GM21528 (cell line): Measurements from ENCODE around the gene SORT1.
A peak's percentile ranks its signal among the peaks of the same experiment; 100 is the strongest.
"Not testable (repeated sequence)": the region's sequence is repeated elsewhere in the genome, so short reads cannot be mapped to it uniquely, and the experiment has no call there.

Experiments
- ATAC-seq: cut with Tn5 transposase; IDR thresholded peaks from one replicate; pipeline ENCODE4 v1.9.1; 2021; ENCODE audit warnings: mild to moderate bottlenecking, moderate library complexity; ENCODE audit not compliant: unreplicated experiment, low FRiP score

The SORT1 gene

GRCh38 chr1:109301874-109302273, 95.8 kb downstream of the SORT1 start:
- ATAC-seq: no peak

DNA sequence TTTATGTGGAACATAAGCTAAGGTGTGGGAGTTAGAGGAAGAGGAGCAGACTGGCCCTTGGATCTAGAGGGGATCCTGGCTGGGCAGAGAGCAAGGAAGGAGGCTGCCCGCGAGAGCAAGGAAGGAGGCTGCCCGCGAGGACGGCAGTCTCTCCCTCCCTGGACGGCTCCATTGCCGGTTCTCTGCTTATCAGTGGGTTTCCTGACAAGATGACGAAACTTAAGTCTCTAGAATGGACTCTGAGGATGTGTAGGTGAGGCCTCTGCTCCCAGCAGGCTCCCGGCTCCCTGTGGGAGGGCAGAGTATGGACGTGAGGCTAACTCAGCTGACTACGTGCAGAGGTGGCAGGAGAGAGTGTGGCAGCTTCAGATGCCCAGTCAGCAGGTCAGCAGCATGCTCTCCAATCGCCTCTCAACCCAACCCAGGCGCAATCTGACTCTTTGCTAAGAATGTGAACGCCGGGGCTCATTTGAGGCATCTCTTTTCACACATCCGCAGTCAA, 97.0 kb downstream of the SORT1 start:
- ATAC-seq: no peak

- ATAC-seq: no peak
Measured at GRCh38 chr1:109299558-109300343, 98.0 kb downstream of the SORT1 start.

DNA sequence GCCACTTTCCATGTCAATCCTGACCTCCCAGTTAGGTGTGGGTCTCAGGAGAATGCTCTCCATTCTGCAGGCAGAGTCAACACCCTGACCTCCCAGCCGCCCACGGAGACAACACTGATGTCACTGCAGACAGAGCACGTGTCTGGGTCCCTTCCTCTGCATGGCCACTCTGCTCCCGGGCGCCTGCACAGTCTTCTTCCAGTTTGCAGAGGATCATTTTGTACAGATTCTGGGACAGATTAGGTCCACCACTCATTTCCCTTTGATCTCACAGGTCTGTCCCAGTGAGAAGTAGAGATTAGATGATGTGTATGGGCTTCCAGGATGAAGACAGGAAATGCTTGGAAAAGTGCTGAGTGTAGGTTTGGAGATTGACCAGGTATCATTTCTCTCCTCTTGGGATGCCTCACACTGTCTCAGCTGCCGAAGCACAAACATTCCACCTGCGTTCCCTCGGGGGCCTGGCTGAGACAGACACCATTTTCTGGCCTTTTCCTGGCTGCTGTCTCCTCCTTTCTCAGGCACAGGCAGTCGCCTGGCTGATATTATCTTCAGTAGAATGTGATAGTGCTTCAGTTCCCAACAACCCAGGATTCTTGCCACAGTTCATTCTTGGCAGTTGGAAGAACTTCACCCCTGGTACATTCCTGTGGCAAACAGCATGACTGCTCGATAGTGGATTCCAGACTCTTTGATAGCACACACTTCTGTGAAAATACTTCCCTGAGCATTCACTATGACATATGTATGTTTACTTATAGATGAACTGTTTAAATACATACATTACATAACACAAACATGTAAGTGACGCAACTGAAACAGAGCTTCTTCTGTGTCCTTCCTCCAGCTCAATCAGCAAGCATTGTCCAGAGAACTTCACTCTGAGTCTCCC, 98.8 kb downstream of the SORT1 start:
- ATAC-seq: no peak

DNA sequence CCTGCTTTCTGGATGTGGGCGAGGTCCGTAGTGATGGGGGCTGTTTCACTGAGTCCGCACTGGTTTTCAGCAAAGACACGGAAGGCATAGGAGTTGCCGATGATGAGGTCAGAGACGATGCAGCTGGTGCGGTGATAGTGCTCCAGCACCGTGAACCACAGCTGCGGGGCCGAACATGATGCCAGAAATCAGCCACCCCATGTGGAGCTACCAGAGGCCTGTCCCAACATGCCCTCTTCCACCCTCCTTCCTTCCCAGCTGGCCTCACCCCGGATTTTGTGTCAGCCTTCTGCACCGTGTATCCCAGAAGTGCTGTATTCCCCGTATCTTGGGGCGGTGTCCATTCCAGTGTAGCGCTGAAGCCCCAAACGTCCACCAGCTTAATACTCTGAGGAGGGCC, 100.9 kb downstream of the SORT1 start:
- ATAC-seq: no peak

DNA sequence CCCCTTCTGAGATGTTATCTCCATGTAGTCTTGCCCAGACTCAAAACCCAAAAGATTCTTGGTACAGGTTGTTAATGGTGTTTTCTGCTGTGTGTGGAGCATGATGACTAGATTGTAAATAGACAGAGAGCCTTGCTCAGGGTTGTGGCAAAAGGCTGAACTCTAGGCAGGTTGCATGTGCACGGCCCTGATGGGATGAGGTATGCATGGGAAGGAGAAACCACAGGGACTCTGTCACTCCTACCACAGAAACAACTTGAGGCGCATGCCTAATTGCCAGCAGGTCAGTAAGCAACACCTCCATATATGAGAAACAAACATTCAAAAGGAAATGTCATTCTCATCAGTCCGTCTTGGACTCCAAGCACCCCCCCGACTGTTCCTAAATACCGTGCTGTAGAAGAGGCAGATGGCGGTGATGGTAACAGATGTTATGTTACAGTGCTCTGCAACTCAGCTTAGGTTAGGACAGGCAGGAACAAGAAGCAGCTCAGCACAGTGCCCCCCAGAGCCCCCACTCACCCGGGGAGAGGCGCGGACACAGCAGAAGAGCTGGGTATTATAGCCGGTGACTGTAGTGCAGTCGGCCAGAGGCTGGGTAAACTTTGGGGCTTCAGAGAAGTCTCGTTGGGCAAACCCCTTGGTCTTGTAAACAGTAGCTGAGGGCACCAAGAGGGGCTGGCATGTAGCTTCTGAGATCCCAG, 101.9 kb downstream of the SORT1 start:
- ATAC-seq: no peak

DNA sequence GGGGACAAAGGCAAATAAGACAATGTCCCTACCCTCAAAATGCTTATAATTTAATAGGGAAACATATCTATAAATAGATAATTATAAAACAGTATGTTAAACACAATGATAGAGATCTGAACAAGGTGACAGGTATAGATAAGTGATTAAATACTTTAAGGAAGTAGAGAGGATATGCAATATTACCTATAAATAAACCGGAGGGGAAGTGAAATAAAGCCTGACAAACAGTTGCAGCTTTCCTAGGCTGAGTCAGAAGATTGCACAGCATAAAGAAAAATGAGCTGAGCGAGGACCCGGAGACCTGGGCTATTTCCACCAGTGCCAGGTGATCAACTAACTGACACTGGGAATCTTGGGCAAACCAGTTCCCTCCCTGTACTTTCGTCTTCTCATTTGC, 103.2 kb downstream of the SORT1 start:
- no peak for ATAC-seq

DNA sequence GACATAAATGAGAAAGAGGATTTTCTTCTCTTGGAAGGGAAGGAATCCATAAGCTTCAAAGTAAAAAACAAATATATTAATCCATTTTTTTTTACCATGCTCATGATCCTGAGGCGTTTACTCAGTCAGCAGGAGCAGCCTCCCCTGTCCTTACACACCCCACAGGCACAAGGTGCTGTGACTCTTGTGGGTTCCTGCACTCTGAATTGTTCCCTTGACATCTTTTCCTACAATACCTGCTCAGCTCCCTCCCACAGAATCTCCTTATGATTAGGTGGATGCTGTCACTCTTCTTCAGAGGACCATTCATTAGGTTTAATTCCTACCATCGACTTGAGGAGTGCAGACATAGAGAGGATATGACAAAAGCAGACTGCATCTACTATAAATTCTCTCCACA, 104.7 kb downstream of the SORT1 start:
- ATAC-seq: no peak

DNA sequence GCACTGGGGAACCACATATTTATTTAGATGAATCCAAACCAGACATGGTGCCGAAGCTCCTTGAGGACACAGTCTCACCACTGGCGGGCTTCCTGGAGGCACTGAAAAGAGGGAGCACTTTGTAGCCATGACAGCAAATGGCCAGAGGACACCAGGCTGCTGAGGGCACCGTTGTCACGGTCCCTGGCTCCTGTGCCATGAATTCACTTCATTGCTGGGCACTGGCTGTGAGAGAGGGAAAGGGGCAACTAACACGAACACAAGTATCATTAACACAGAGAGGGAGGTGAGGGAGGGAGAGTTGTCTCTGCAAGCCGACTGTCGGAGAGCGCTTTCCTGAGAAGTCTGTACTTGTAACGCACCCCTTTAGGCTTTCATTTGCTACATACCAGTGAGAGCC, 105.4 kb downstream of the SORT1 start:
- ATAC-seq: no peak

GRCh38 chr1:109290998-109291397, 106.7 kb downstream of the SORT1 start:
- no peak for ATAC-seq

GRCh38 chr1:109290137-109290536, 107.6 kb downstream of the SORT1 start:
- no peak for ATAC-seq

DNA sequence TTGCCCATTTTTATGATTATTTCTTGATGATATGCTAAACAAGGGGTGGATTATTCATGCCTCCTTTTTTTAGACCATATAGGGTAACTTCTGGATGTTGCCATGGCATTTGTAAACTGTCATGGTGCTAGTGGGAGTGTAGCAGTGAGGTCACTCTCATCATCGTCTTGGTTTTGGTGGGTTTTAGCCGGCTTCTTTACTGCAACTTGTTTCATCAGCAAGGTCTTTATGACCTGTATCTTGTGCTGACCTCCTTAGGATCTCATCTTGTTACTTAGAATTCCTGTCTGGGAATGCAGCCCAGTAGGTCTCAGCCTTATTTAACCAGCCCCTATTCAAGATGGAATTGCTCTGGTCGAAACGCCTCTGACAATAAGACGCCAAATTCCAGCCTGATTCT, 111.0 kb downstream of the SORT1 start:
- ATAC-seq: not testable (repeated sequence)

- no peak for ATAC-seq
Measured at GRCh38 chr1:109283748-109284600, 113.7 kb downstream of the SORT1 start.

DNA sequence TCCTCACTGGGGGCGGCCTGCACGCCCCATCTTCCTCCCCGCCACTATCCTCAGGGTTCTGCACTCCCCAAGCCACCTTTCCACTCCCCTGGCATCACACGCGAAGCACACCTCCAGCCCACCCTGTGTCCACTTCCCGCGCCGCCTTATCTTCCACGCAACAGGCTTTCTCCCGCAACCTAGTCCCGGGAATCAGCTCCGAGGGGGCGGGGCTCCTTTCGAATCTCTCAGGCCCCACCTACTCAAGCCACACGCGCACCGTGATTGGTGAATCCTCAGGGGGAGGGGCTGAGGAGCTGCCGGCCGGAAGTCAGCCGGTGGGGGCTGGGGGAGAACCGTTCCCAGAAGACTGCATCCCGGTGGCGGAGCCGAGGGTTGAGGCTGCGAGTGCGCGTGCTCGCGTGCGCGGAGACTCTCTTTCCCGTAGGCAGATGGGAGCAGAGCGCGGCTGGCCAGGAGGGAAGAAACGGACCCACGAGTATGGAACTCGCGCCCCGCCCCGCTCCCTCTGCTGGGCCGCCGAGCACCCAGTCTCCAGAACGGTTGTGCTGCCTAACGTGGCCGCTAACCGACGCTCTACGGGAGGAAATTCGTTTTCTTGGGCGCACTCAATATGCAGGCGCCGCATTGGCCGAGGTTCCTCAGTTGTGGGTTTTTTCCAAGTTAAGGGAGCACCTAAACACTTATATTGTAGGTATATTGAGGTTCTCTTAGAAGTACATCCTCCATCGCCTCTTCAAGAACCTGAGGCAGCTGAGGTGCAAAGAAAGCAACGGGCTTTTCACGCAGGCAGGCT, 114.6 kb downstream of the SORT1 start, which contains the start of gene PSRC1:
Gene PSRC1 (minus strand): TSS at position 194 of the 796 bp plus-strand sequence.
- peak; percentile 93 for ATAC-seq

GRCh38 chr1:109282497-109282951, 115.2 kb downstream of the SORT1 start:
- ATAC-seq: no peak

DNA sequence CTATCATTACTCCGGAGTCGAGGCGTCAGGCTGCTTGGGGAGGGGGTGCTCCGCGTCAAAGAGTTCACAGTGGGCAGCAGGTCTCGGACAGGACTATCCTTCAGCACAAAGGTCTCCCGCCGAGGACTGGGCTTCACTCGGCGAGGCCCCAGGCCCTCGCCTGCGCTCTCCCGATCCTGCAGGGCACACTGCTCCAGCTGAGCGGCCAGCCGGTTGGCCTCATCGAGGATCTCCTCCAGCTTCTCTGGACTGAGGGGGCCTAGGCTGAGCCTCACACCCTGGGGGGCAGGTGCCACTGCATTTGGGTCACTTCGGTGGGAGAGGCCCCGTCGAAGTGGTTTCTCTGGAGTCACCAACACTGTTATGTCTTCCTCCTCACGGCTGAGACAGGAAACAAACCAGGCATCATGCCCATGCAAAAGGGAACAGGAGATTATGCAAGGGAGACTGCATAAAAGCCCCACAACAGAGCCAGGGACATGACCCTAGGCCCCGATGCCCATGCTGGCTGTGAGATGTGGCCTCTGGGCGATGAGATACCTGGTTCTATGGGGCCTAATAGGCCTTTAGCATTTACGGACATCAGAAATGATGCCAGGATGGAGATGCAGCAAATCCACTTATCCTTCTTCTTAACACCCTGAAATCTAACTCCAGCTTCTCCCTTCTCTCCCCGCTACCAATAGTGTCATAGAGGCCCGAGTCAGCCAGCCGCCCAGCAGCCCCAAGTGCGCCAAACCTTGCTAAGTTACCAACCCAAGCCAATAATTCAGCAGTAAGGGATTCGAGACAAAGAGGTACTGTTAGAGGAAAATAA, 115.8 kb downstream of the SORT1 start:
- ATAC-seq: no peak

GRCh38 chr1:109280862-109281261, 116.9 kb downstream of the SORT1 start:
- no peak for ATAC-seq

DNA sequence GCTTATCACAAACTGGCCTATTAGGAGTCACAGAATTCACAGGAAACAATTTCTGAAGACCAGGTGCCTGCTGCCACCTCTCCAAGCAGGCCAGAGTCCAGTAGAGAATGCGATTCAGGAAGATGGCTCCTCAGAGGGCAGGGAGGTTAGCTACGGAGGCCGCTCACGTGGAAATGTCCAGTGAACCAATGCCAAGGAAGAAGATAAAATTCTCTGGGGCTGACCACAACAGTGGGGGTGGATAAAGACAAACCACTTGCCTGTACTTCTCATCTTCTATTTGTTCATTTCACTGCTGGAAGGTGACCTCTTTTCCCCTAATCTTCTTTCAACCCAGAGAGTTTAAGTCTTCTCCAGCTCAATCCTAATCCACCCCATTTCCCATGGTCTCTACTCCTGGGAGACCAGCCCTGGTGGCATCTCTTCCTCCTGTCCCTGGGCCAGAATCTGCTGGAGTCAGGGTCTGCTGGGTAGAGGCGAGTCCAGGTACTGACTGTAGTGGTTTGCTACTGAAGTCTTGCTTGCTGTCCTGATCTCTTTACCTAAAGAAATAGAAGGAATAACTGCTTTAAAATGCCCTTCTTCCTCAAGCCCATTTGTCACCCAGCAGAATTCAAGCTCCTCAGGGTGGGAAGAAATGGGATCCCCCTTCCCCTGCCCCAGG, 118.0 kb downstream of the SORT1 start:
- ATAC-seq: no peak
